H1 (cell line): ENCODE measurements around the gene ZSCAN5A. TPM values are rescaled to one million over a fixed set of nuclear protein-coding genes. Genes with fewer than 3 reads are reported as not detected.

ENCODE experiments used
- CTCF ChIA-PET: fragments of 300-600 bp; sonication (Branson Sonifier 250); formaldehyde crosslinking; loops from one replicate; lab custom pipeline; 2021; ENCODE audit not compliant: partially characterized antibody; lab: Charles Lee
- POLR2A ChIA-PET: fragments of 300-600 bp; sonication (Branson Sonifier 250); formaldehyde crosslinking; loops from one replicate; lab custom pipeline; 2021; ENCODE audit warnings: inconsistent platforms; ENCODE audit not compliant: partially characterized antibody; lab: Charles Lee
- DNase-seq, 2 experiments: peaks; one replicate each; pipeline versions ENCODE4 v3.0.0 to v3.0.0-alpha.2; 2010 to 2022; ENCODE audit warnings: low spot score in 2 of 2, low read depth in 1 of 2, mixed read lengths in 1 of 2
- FAIRE-seq: peaks from 2 replicates; lab custom pipeline; 2011; peaks lifted over from hg19 to GRCh38; lab: Jason Lieb, UNC
- H2AFZ ChIP-seq: 2 replicates; pipeline ENCODE4 v1.8.1; 2012; ENCODE audit warnings: low read length, inconsistent platforms
- H2AK5ac ChIP-seq: 2 replicates; pipeline ENCODE4 v1.6.1; 2013; ENCODE audit warnings: low read depth, low read length
- H2BK120ac ChIP-seq: replicated peaks from 2 replicates; pipeline ENCODE3; 2013; ENCODE audit warnings: low read depth, low read length, inconsistent platforms
- H2BK12ac ChIP-seq: 2 replicates; pipeline ENCODE4 v1.6.1; 2013; ENCODE audit warnings: low read depth, low read length
- H2BK15ac ChIP-seq: 2 replicates; pipeline ENCODE4 v1.6.1; 2013; ENCODE audit warnings: low read length
- H2BK20ac ChIP-seq: 2 replicates; pipeline ENCODE4 v1.6.1; 2013; ENCODE audit warnings: low read length
- H2BK5ac ChIP-seq: 2 replicates; pipeline ENCODE4 v1.6.1; 2013; ENCODE audit warnings: low read depth, low read length
- H3K14ac ChIP-seq: 2 replicates; pipeline ENCODE4 v1.6.1; 2013; ENCODE audit warnings: inconsistent platforms; ENCODE audit not compliant: insufficient read length
- H3K18ac ChIP-seq: 2 replicates; pipeline ENCODE4 v1.6.1; 2013; ENCODE audit warnings: low read length; ENCODE audit errors: extremely low read depth
- H3K23ac ChIP-seq: 2 replicates; pipeline ENCODE4 v1.6.1; 2013; ENCODE audit warnings: inconsistent platforms; ENCODE audit not compliant: insufficient read length
- H3K23me2 ChIP-seq: 2 replicates; pipeline ENCODE4 v1.6.1; 2013; ENCODE audit warnings: low read depth, low read length
- H3K27ac ChIP-seq: 2 replicates; pipeline ENCODE4 v1.6.1; 2011; ENCODE audit warnings: low read depth, low read length, inconsistent platforms
- H3K27me3 ChIP-seq, 4 experiments: replicated peaks in 1 of 4; 1 replicate in 1 of 4; 2 replicates in 3 of 4; pipeline versions ENCODE4 v1.6.1 to v1.8.1; 2011 to 2013; ENCODE audit warnings: low read length in 3 of 4, mild to moderate bottlenecking in 3 of 4, inconsistent platforms in 2 of 4, mixed read lengths in 2 of 4, moderate library complexity in 1 of 4; ENCODE audit not compliant: control insufficient read depth in 3 of 4, insufficient read depth in 3 of 4; ENCODE audit errors: extremely low read depth in 1 of 4
- H3K36me3 ChIP-seq, 4 experiments: 2 replicates each; pipeline versions ENCODE4 v1.6.1 to v1.8.1; 2011 to 2013; ENCODE audit warnings: mild to moderate bottlenecking in 4 of 4, low read length in 3 of 4, moderate library complexity in 2 of 4, control low read depth in 1 of 4, inconsistent platforms in 1 of 4; ENCODE audit not compliant: insufficient read depth in 4 of 4, control insufficient read depth in 2 of 4
- H3K4ac ChIP-seq: replicated peaks from 2 replicates; pipeline ENCODE3; 2013; ENCODE audit warnings: low read length, low read depth, mixed read lengths, inconsistent platforms; ENCODE audit not compliant: insufficient read length
- H3K4me1 ChIP-seq, 4 experiments: replicated peaks in 1 of 4; 1 replicate in 1 of 4; 2 replicates in 3 of 4; pipeline versions ENCODE4 v1.6.1 to v1.8.1; 2011 to 2013; ENCODE audit warnings: low read length in 3 of 4, inconsistent platforms in 2 of 4, mixed read lengths in 1 of 4; ENCODE audit not compliant: insufficient read depth in 4 of 4, control insufficient read depth in 3 of 4
- H3K4me2 ChIP-seq, 2 experiments: 2 replicates each; pipeline versions ENCODE4 v1.6.1 to v1.8.1; 2011 to 2013; ENCODE audit warnings: low read depth in 2 of 2, low read length in 2 of 2, control low read depth in 1 of 2, inconsistent platforms in 1 of 2, mild to moderate bottlenecking in 1 of 2; ENCODE audit not compliant: insufficient read depth in 1 of 2
- H3K4me3 ChIP-seq, 4 experiments: fragments of 200-600, 300-600 bp in 1 of 4; sonication (generic), shearing (Covaris generic), sonication (Bioruptor Twin) in 1 of 4; 2 replicates each; pipeline versions ENCODE4 v1.5.1 to v1.8.1; 2011 to 2016; ENCODE audit warnings: low read length in 4 of 4, low read depth in 3 of 4, control low read depth in 2 of 4, inconsistent platforms in 2 of 4, mild to moderate bottlenecking in 2 of 4, mixed read lengths in 1 of 4, moderate library complexity in 1 of 4; ENCODE audit not compliant: insufficient read depth in 2 of 4; ENCODE audit errors: extremely low read depth in 1 of 4
- H3K56ac ChIP-seq: replicated peaks from 2 replicates; pipeline ENCODE3; 2013; ENCODE audit warnings: low read depth, mild to moderate bottlenecking, mixed read lengths, low read length, inconsistent platforms; ENCODE audit not compliant: insufficient read length
- H3K79me1 ChIP-seq: 2 replicates; pipeline ENCODE4 v1.6.1; 2013; ENCODE audit warnings: low read depth, low read length, control low read depth
- H3K79me2 ChIP-seq, 2 experiments: 2 replicates each; pipeline versions ENCODE4 v1.6.1 to v1.8.1; 2012 to 2013; ENCODE audit warnings: low read length in 2 of 2, mild to moderate bottlenecking in 2 of 2, inconsistent platforms in 1 of 2; ENCODE audit not compliant: insufficient read depth in 2 of 2, control insufficient read depth in 1 of 2
- H3K9ac ChIP-seq, 4 experiments: replicated peaks in 1 of 4; 1 replicate in 1 of 4; 2 replicates in 3 of 4; pipeline versions ENCODE4 v1.6.1 to v1.8.1; 2011 to 2013; ENCODE audit warnings: low read depth in 3 of 4, low read length in 3 of 4, control low read depth in 2 of 4, mild to moderate bottlenecking in 2 of 4, moderate library complexity in 2 of 4, inconsistent platforms in 1 of 4; ENCODE audit errors: extremely low read depth in 1 of 4
- H3K9me3 ChIP-seq, 2 experiments: 2 replicates each; pipeline versions ENCODE4 v1.6.1 to v1.8.1; 2012 to 2013; ENCODE audit warnings: mild to moderate bottlenecking in 2 of 2, moderate library complexity in 2 of 2, control low read depth in 1 of 2, inconsistent platforms in 1 of 2, low read depth in 1 of 2, low read length in 1 of 2, mixed read lengths in 1 of 2; ENCODE audit not compliant: insufficient read depth in 2 of 2
- H4K20me1 ChIP-seq, 2 experiments: replicated peaks in 1 of 2; 2 replicates each; pipeline versions ENCODE3 to v1.8.1; 2011 to 2013; ENCODE audit warnings: inconsistent platforms in 2 of 2, low read length in 2 of 2, mild to moderate bottlenecking in 1 of 2; ENCODE audit not compliant: insufficient read depth in 2 of 2, control insufficient read depth in 1 of 2
- H4K5ac ChIP-seq: 2 replicates; pipeline ENCODE4 v1.6.1; 2013; ENCODE audit warnings: low read length, low read depth, mixed read lengths, inconsistent platforms; ENCODE audit not compliant: insufficient read length
- H4K8ac ChIP-seq: 2 replicates; pipeline ENCODE4 v1.8.0; 2013; ENCODE audit warnings: mild to moderate bottlenecking, moderate library complexity, low read length, inconsistent platforms; ENCODE audit not compliant: insufficient read depth; ENCODE audit errors: extremely low read depth
- H4K91ac ChIP-seq: replicated peaks from 2 replicates; pipeline ENCODE3; 2013; ENCODE audit warnings: low read length, mixed read lengths, inconsistent platforms; ENCODE audit not compliant: insufficient read length
- ATF3 ChIP-seq: IDR thresholded peaks from 2 replicates; pipeline ENCODE4 v1.6.1; 2011; ENCODE audit warnings: low read depth, mild to moderate bottlenecking, low read length; ENCODE audit not compliant: insufficient read depth
- CREB1 ChIP-seq: IDR thresholded peaks from 2 replicates; pipeline ENCODE4 v1.6.1; 2012; ENCODE audit warnings: inconsistent platforms
- E2F6 ChIP-seq: IDR thresholded peaks from 2 replicates; pipeline ENCODE4 v1.6.1; 2012; ENCODE audit warnings: inconsistent platforms
- HDAC6 ChIP-seq: IDR thresholded peaks from one replicate; pipeline ENCODE4 v1.7.1; 2012; ENCODE audit warnings: low read depth, mild to moderate bottlenecking, inconsistent platforms, low read length, moderate library complexity
- KDM4A ChIP-seq: IDR thresholded peaks from one replicate; pipeline ENCODE4 v1.7.1; 2012; ENCODE audit warnings: low read depth, mild to moderate bottlenecking, moderate library complexity, low read length, inconsistent platforms; ENCODE audit not compliant: severe bottlenecking
- NANOG ChIP-seq: IDR thresholded peaks from 2 replicates; pipeline ENCODE4 v1.6.1; 2011; ENCODE audit warnings: low read length, low read depth, mild to moderate bottlenecking, inconsistent platforms; ENCODE audit not compliant: insufficient read depth, poor library complexity, severe bottlenecking
- POLR2AphosphoS5 ChIP-seq: IDR thresholded peaks from 2 replicates; pipeline ENCODE4 v1.6.1; 2011; ENCODE audit warnings: low read depth, low read length
- RFX5 ChIP-seq: IDR thresholded peaks from 2 replicates; pipeline ENCODE4 v1.6.1; 2011; ENCODE audit warnings: low read depth, low read length, improper control_type of control experiment, borderline replicate concordance
- SP2 ChIP-seq: IDR thresholded peaks from 2 replicates; pipeline ENCODE4 v1.6.1; 2012; ENCODE audit warnings: mild to moderate bottlenecking, low read length, inconsistent platforms
- TCF12 ChIP-seq: IDR thresholded peaks from 2 replicates; pipeline ENCODE4 v1.6.1; 2011; ENCODE audit warnings: low read depth, mild to moderate bottlenecking, low read length
- USF2 ChIP-seq: IDR thresholded peaks from 2 replicates; pipeline ENCODE4 v1.6.1; 2011; ENCODE audit warnings: low read length, improper control_type of control experiment
- YY1 ChIP-seq: IDR thresholded peaks from 2 replicates; pipeline ENCODE4 v1.6.1; 2011; ENCODE audit warnings: low read depth, mild to moderate bottlenecking, low read length
- WGBS, 2 experiments: shearing (Covaris generic) in 1 of 2; methylation state at CpG; one replicate each; pipeline versions ENCODE4 v1.1.6 to v1.1.7; 2013 to 2015; ENCODE audit warnings: low lambda C conversion rate in 2 of 2, mixed read lengths in 2 of 2, inconsistent platforms in 1 of 2, low coverage in 1 of 2, missing lambda C conversion rate in 1 of 2; ENCODE audit not compliant: insufficient replicate concordance in 2 of 2, insufficient coverage in 1 of 2, insufficient read length in 1 of 2; ENCODE audit errors: extremely low coverage in 1 of 2, missing lambda C conversion rate in 1 of 2; 5-methylcytosine and 5-hydroxymethylcytosine counted together
- polyA plus RNA-seq, 7 experiments: library from polyadenylated mRNA; depleted of rRNA in 3 of 7; stranded (reverse) in 5 of 7; unstranded in 2 of 7; fragments of >200 nt in 5 of 7; fragments of 200-250 nt in 2 of 7; gene quantifications; 1 replicate in 5 of 7; 2 replicates in 1 of 7; 4 replicates in 1 of 7; pipeline versions ENCODE4 v1.2.1 to v1.2.3, GENCODE V29; 2011 to 2013; ENCODE audit warnings: missing spikeins in 2 of 7, mixed read lengths in 2 of 7
- total RNA-seq: library from RNA; stranded (reverse); fragmentation: NEBNext Ultra II Directional; extraction: Animal tissue kit (Norgen Biotek cat#: 25700); gene quantifications from 2 replicates; pipeline ENCODE4 v1.2.1, GENCODE V29; 2021

The ZSCAN5A gene
- total and polyA plus RNA-seq, 2 of the 8 experiments (the other 6 are each of a cell fraction or from before 2014, with no cell fraction given): 8.6 to 11.0 TPM

- Histone ChIP-seq H4K20me1 (no peaks in the 10 kb centered on the region), H3K14ac (no peak overlapping the region), H3K79me2 (no peaks in the 10 kb centered on the region), H4K91ac (no peak overlapping the region), H2AFZ (no peak overlapping the region), H2BK12ac (no peak overlapping the region), H4K5ac (no peak overlapping the region), H3K4me3 (no peak overlapping the region), H3K18ac (no peak overlapping the region), H2BK15ac (no peak overlapping the region), H3K36me3 (no peaks in the 10 kb centered on the region), H2BK5ac (no peak overlapping the region), H3K4me2 (no peak overlapping the region), H3K9ac (no peak overlapping the region), H3K27ac (no peak overlapping the region), H2BK120ac (no peak overlapping the region), H2AK5ac (no peak overlapping the region), H3K56ac (no peak overlapping the region), H3K23me2 (no peaks in the 10 kb centered on the region), H3K4me1 (no peaks in the 10 kb centered on the region), H3K23ac (no peak overlapping the region), H3K9me3 (no peaks in the 10 kb centered on the region), H4K8ac (no peak overlapping the region), H3K27me3 (no peaks in the 10 kb centered on the region), H3K79me1 (no peaks in the 10 kb centered on the region), H2BK20ac (no peak overlapping the region), H3K4ac (no peak overlapping the region)
- FAIRE-seq (no peak), DNase-seq (no peak)
- ChIA-PET CTCF (interaction anchor here (0.9 to 2.5 kb wide), 2 partner anchors 11 to 14 kb away, joined by 3 to 21 read pairs; no protein-coding TSS in a partner anchor), POLR2A (interaction anchor here (0.6 kb wide), 1 partner anchor 37 kb away, joined by 3 read pairs; no protein-coding TSS in a partner anchor)
- 85% methylated on average over 12 of the region's 12 CpGs; no CpG with 5 or more reads in 1 of the 2 experiments for WGBS, 2 experiments
- no peak for TF ChIP-seq SP2
- TF ChIP-seq CREB1: no peak
- no peak for TF ChIP-seq POLR2AphosphoS5
- TF ChIP-seq USF2: no peak
- no peak for TF ChIP-seq YY1
- TF ChIP-seq E2F6: no peak
- no peak for TF ChIP-seq KDM4A
- no peak for TF ChIP-seq HDAC6
- TF ChIP-seq ATF3: no peak
- no peak for TF ChIP-seq NANOG
- no peak for TF ChIP-seq TCF12
- no peak for TF ChIP-seq RFX5
Observed at GRCh38 chr19:56209091-56209490, 105.5 kb downstream of the ZSCAN5A start.
